Neural cell (in vitro differentiated cells): ENCODE results near the gene CARS1. TPM values are rescaled to one million over a fixed set of nuclear protein-coding genes. Genes with fewer than 3 reads are reported as not detected.

Experiments
- H2AFZ ChIP-seq: fragments of 200-600, 300-800 bp; sonication (generic), shearing (Covaris generic); 2 replicates; pipeline ENCODE4 v1.6.0; 2014; ENCODE audit warnings: low read depth, mild to moderate bottlenecking, antibody characterized with exemption, low read length, moderate library complexity
- H3F3A ChIP-seq: fragments of 200-600 bp; shearing (Covaris generic); 2 replicates; pipeline ENCODE4 v1.6.1; 2016; ENCODE audit warnings: mild to moderate bottlenecking, moderate library complexity, mixed read lengths, antibody characterized with exemption, low read length; ENCODE audit not compliant: insufficient read depth, poor library complexity, severe bottlenecking
- H3K27ac ChIP-seq: fragments of 200-600, 300-800 bp; sonication (generic), shearing (Covaris generic); 2 replicates; pipeline ENCODE4 v1.5.1; 2014; ENCODE audit warnings: mild to moderate bottlenecking, low read length, moderate library complexity
- H3K27me3 ChIP-seq: fragments of 300-800, 200-600 bp; sonication (generic), shearing (Covaris generic); 2 replicates; pipeline ENCODE4 v1.6.0; 2014; ENCODE audit warnings: mild to moderate bottlenecking, low read depth, low read length, moderate library complexity; ENCODE audit not compliant: insufficient read depth
- H3K36me3 ChIP-seq: fragments of 300-800, 200-600 bp; sonication (generic), shearing (Covaris generic); 2 replicates; pipeline ENCODE4 v1.5.1; 2014; ENCODE audit warnings: mild to moderate bottlenecking, antibody characterized with exemption, low read length, moderate library complexity; ENCODE audit not compliant: insufficient read depth
- H3K4me2 ChIP-seq: fragments of 300-800, 200-600 bp; sonication (generic), shearing (Covaris generic); 2 replicates; pipeline ENCODE4 v1.6.0; 2014; ENCODE audit warnings: mild to moderate bottlenecking, low read length
- H3K4me3 ChIP-seq: fragments of 300-800, 200-600 bp; sonication (generic), shearing (Covaris generic); 2 replicates; pipeline ENCODE4 v1.5.1; 2014; ENCODE audit warnings: mild to moderate bottlenecking, low read length, moderate library complexity
- H3K79me2 ChIP-seq: fragments of 200-600 bp; shearing (Covaris generic); replicated peaks from 2 replicates; pipeline ENCODE4 v1.6.0; 2014; ENCODE audit warnings: mild to moderate bottlenecking, low read length, moderate library complexity; ENCODE audit not compliant: insufficient read depth
- H3K9ac ChIP-seq: fragments of 300-800, 200-600 bp; sonication (generic), shearing (Covaris generic); 2 replicates; pipeline ENCODE4 v1.6.1; 2016; ENCODE audit warnings: mild to moderate bottlenecking, low read length, mixed read lengths
- H3K9me2 ChIP-seq: fragments of 200-600 bp; shearing (Covaris generic); 2 replicates; pipeline ENCODE4 v1.6.1; 2016; ENCODE audit warnings: mild to moderate bottlenecking, low read length, mixed read lengths; ENCODE audit not compliant: insufficient read depth
- H3K9me3 ChIP-seq: fragments of 200-600, 300-800 bp; sonication (generic), shearing (Covaris generic); 2 replicates; pipeline ENCODE4 v1.6.1; 2016; ENCODE audit warnings: mild to moderate bottlenecking, mixed run types, low read length, moderate library complexity, mixed read lengths
- H4K20me1 ChIP-seq: fragments of 200-600 bp; shearing (Covaris generic); 2 replicates; pipeline ENCODE4 v1.6.1; 2016; ENCODE audit warnings: mild to moderate bottlenecking, mixed run types; ENCODE audit not compliant: insufficient read depth
- EP300 ChIP-seq: fragments of 450-650 bp; conservative IDR thresholded peaks from 2 replicates; pipeline ENCODE4 v1.6.1; 2014; ENCODE audit warnings: antibody characterized with exemption, mild to moderate bottlenecking, moderate library complexity; ENCODE audit not compliant: poor library complexity, severe bottlenecking
- EZH2 ChIP-seq: fragments of 200-600, 300-800 bp; shearing (Covaris generic), sonication (generic); IDR thresholded peaks from 2 replicates; pipeline ENCODE4 v1.6.1; 2014; ENCODE audit warnings: antibody characterized with exemption, low read length, borderline replicate concordance, mild to moderate bottlenecking; ENCODE audit not compliant: insufficient read depth, poor library complexity, severe bottlenecking
- MXI1 ChIP-seq: fragments of 450-650 bp; conservative IDR thresholded peaks from 2 replicates; pipeline ENCODE4 v1.6.1; 2014; ENCODE audit warnings: antibody characterized with exemption, mild to moderate bottlenecking; ENCODE audit not compliant: poor library complexity, severe bottlenecking
- POLR2AphosphoS5 ChIP-seq: IDR thresholded peaks from 2 replicates; pipeline ENCODE4 v1.6.1; 2012
- RAD21 ChIP-seq: fragments of 450-650 bp; conservative IDR thresholded peaks from 2 replicates; pipeline ENCODE4 v1.6.1; 2014; ENCODE audit warnings: antibody characterized with exemption, mild to moderate bottlenecking, moderate library complexity
- SMC3 ChIP-seq: fragments of 450-650 bp; conservative IDR thresholded peaks from 2 replicates; pipeline ENCODE4 v1.6.1; 2014; ENCODE audit warnings: antibody characterized with exemption, mild to moderate bottlenecking, moderate library complexity; ENCODE audit not compliant: poor library complexity
- TAF1 ChIP-seq: IDR thresholded peaks from 2 replicates; pipeline ENCODE4 v1.6.1; 2012; ENCODE audit warnings: low read depth
- polyA plus RNA-seq: library from polyadenylated mRNA; depleted of rRNA; stranded (reverse); fragments of >200 nt; gene quantifications from 2 replicates; pipeline ENCODE4 v1.2.3, GENCODE V29; 2014
- TF ChIP-seq, protein P1 (sequence below): IDR thresholded peaks from 2 replicates; pipeline ENCODE4 v1.6.1; 2012; ENCODE audit warnings: borderline replicate concordance
- TF ChIP-seq, protein P2 (sequence below): fragments of 450-650 bp; IDR thresholded peaks from 2 replicates; pipeline ENCODE4 v1.5.1; 2014; ENCODE audit warnings: antibody characterized with exemption, mild to moderate bottlenecking, moderate library complexity; ENCODE audit not compliant: poor library complexity, severe bottlenecking

CARS1 gene
- polyA plus RNA-seq, 1 donor from 2014 or later = 48.2 TPM

DNA sequence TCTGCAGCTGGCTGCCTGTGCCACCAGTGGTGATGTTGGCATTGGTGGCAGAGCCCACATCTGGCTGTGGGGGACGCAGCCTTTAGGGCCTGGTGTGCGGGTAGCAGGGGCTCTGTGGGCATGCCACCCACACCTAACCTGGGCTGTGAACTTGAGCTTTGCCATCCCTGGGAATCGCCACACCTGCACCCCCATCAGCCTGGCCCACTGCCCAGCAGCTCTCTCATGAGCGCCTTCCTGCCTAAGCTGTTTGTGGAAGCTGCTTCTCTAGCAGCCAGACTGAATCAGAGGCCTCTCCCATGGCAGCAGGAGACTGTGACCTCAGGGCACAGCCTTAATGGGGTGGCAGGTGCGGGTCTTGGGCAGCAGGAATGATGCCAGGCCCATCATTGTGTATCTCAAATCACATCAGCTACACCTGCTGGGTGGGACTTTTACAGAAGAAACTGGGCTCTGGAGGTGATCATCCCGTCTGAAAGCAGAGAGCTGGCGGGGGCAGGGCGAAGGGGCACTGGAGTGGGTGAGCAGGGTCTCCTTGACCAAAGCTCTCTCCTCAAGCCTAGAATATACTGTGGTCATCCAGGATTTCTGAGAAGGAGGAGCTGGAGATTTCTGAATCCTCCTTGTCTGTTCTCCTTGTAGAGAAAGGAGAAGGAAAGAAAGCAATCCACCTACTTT is 17.8 kb upstream of the CARS1 start:
- TF ChIP-seq EZH2 (no peak), EP300 (no peak), TAF1 (no peak), POLR2AphosphoS5 (no peak), MXI1 (no peak), RAD21 (no peak)
- TF ChIP-seq, protein P1, sequence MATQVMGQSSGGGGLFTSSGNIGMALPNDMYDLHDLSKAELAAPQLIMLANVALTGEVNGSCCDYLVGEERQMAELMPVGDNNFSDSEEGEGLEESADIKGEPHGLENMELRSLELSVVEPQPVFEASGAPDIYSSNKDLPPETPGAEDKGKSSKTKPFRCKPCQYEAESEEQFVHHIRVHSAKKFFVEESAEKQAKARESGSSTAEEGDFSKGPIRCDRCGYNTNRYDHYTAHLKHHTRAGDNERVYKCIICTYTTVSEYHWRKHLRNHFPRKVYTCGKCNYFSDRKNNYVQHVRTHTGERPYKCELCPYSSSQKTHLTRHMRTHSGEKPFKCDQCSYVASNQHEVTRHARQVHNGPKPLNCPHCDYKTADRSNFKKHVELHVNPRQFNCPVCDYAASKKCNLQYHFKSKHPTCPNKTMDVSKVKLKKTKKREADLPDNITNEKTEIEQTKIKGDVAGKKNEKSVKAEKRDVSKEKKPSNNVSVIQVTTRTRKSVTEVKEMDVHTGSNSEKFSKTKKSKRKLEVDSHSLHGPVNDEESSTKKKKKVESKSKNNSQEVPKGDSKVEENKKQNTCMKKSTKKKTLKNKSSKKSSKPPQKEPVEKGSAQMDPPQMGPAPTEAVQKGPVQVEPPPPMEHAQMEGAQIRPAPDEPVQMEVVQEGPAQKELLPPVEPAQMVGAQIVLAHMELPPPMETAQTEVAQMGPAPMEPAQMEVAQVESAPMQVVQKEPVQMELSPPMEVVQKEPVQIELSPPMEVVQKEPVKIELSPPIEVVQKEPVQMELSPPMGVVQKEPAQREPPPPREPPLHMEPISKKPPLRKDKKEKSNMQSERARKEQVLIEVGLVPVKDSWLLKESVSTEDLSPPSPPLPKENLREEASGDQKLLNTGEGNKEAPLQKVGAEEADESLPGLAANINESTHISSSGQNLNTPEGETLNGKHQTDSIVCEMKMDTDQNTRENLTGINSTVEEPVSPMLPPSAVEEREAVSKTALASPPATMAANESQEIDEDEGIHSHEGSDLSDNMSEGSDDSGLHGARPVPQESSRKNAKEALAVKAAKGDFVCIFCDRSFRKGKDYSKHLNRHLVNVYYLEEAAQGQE = no peak
- TF ChIP-seq, protein P2, sequence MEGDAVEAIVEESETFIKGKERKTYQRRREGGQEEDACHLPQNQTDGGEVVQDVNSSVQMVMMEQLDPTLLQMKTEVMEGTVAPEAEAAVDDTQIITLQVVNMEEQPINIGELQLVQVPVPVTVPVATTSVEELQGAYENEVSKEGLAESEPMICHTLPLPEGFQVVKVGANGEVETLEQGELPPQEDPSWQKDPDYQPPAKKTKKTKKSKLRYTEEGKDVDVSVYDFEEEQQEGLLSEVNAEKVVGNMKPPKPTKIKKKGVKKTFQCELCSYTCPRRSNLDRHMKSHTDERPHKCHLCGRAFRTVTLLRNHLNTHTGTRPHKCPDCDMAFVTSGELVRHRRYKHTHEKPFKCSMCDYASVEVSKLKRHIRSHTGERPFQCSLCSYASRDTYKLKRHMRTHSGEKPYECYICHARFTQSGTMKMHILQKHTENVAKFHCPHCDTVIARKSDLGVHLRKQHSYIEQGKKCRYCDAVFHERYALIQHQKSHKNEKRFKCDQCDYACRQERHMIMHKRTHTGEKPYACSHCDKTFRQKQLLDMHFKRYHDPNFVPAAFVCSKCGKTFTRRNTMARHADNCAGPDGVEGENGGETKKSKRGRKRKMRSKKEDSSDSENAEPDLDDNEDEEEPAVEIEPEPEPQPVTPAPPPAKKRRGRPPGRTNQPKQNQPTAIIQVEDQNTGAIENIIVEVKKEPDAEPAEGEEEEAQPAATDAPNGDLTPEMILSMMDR = no peak

DNA sequence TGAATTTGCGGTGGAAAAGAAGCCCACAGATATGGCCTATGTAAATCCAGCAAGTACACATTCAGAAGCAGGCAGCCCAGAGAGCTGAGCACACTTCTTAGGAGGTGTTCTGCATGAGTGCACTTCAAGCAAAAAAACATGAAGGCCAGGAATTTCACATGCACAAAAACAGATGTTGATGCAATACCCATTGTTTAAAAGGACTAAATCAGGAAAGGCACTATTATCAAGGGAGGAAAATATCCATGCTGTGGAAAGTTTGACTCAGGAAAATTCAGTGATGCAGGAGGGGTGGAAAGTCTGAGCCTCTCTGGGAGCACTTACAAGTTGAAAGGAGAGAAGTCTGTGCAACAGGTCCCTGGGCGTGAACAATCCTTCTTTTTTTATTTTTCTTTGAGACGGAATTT is 15.8 kb upstream of the CARS1 start:
- Histone ChIP-seq H3K4me2 (no peak overlapping the region), H3K9me3 (no peaks in the 10 kb centered on the region), H3K27me3 (no peaks in the 10 kb centered on the region), H3K79me2 (no peaks in the 10 kb centered on the region), H3K9ac (no peak overlapping the region), H4K20me1 (no peaks in the 10 kb centered on the region), H3K4me3 (no peak overlapping the region), H3K27ac (no peak overlapping the region), H3K36me3 (no peaks in the 10 kb centered on the region), H2AFZ (no peak overlapping the region), H3K9me2 (no peaks in the 10 kb centered on the region), H3F3A (no peaks in the 10 kb centered on the region)
- TF ChIP-seq TAF1 (no peak), POLR2AphosphoS5 (no peak), SMC3 (no peak)

More for the DNA sequence above, 17.8 kb upstream of the CARS1 start:
- H2AFZ ChIP-seq = no peak overlapping the region
- H3K79me2 ChIP-seq = no peaks in the 10 kb centered on the region
- H3K4me3 ChIP-seq = no peak overlapping the region
- no peak overlapping the region for H3K9ac ChIP-seq
- no peaks in the 10 kb centered on the region for H3K9me2 ChIP-seq
- no peaks in the 10 kb centered on the region for H3F3A ChIP-seq
- H3K9me3 ChIP-seq = no peaks in the 10 kb centered on the region
- H3K36me3 ChIP-seq = no peaks in the 10 kb centered on the region
- no peak overlapping the region for H3K4me2 ChIP-seq
- no peaks in the 10 kb centered on the region for H3K27me3 ChIP-seq
- H4K20me1 ChIP-seq = no peaks in the 10 kb centered on the region
- no peak overlapping the region for H3K27ac ChIP-seq
